Measurements from ENCODE around the gene CCDC91. TPM values are rescaled to one million over a fixed set of nuclear protein-coding genes. Genes with fewer than 3 reads are reported as not detected.

The CCDC91 gene
- polyA plus RNA-seq, 1 donor (not counting 4 experiments of a cell fraction or from before 2014, with no cell fraction given) = 26.5 TPM

- Histone ChIP-seq H3K79me2 (ENCODE audit: control insufficient read depth, insufficient read depth, low read length) (no peaks in the 10 kb centered on the region), H3K36me3 (ENCODE audit: control insufficient read depth in 2 of 2, extremely low read depth in 1 of 2, insufficient read depth in 2 of 2, low read length in 2 of 2) (no peaks in the 10 kb centered on the region), H2AFZ (ENCODE audit: control insufficient read depth, low read length) (no peak overlapping the region), H3K4me3 (ENCODE audit: control insufficient read depth in 2 of 3, extremely low read depth in 1 of 3, insufficient read depth in 2 of 3, low read depth in 1 of 3, low read length in 3 of 3) (no peak overlapping the region), H3K9me3 (ENCODE audit: control insufficient read depth, low read depth, low read length) (no peaks in the 10 kb centered on the region), H3K9me1 (ENCODE audit: control insufficient read depth, extremely low read depth, insufficient read depth, low read length) (no peaks in the 10 kb centered on the region), H3K27me3 (ENCODE audit: control insufficient read depth, extremely low read depth, insufficient read depth, low read length) (no peaks in the 10 kb centered on the region), H3K4me2 (ENCODE audit: control insufficient read depth, extremely low read depth, insufficient read depth, low read depth, low read length) (no peak overlapping the region), H3K4me1 (ENCODE audit: control insufficient read depth, extremely low read depth, insufficient read depth, low read length) (peaks cover 11% of the 10 kb centered on the region), H4K20me1 (ENCODE audit: control insufficient read depth, extremely low read depth, insufficient read depth, low read length) (no peaks in the 10 kb centered on the region), H3K9ac (ENCODE audit: control insufficient read depth, extremely low read depth, insufficient read depth, low read length) (no peak overlapping the region), H3K27ac (ENCODE audit: control insufficient read depth, insufficient read depth, low read length) (no peak overlapping the region)
- DNase-seq (ENCODE audit: low read depth, low spot score) = no peak
- dilution Hi-C loops (cut with MboI; ENCODE audit: extremely low pct_ligation_motif_present, low sequenced_read_pairs) = no loop called here
- FAIRE-seq = no peak
- TF ChIP-seq EZH2 (IDR thresholded peaks at IDR 0.05; ENCODE audit: low read length) (no peak), CTCF (optimal IDR thresholded peaks at IDR 0.05 in 1 of 3, IDR thresholded peaks at IDR 0.05 in 1 of 3, conservative IDR thresholded peaks at IDR 0.05 in 1 of 3; ENCODE audit: extremely low read depth in 1 of 3, insufficient read depth in 2 of 3, low read length in 3 of 3) (no peak)
These were observed 22.2 kb upstream of the CCDC91 start for GRCh38 chr12:28167981-28168485.

DNA sequence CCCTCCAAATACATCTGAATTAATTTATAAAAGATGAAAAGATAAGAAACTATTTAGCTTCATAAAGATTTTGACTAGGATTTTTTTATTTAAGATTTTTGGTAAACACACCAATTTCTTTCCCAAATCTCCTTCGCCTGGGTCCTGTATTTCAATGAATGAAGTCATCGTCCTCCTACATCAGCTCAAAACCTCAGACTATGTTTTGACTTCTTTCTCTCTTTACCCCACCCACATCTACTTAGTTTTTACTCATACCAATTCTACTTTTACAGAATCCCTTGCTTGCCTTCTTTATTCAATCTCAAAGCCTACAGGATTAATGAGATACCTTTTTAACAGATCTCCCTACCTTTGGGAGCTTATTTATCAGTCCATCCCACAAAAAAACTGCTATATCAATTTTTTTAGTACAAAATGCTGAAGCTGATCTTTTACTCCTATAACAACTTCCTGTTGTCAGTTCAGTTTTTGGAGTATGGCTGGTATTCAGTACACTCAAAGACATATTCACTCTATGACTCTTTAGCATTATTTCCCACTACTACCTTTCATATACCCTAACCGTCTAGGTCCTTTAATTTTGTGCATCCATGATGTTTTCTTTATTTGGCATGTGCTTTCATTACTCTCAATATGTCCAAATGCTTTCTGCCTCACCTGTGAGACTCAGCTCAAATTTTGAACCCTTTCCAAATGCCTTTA is 18.7 kb upstream of the CCDC91 start:
- H3K79me2 ChIP-seq (ENCODE audit: control insufficient read depth, insufficient read depth, low read length) = no peaks in the 10 kb centered on the region
- FAIRE-seq (no peak), DNase-seq (ENCODE audit: low read depth, low spot score) (no peak)
- no peaks in the 10 kb centered on the region for H4K20me1 ChIP-seq (ENCODE audit: control insufficient read depth, extremely low read depth, insufficient read depth, low read length)
- no peaks in the 10 kb centered on the region for H3K9me1 ChIP-seq (ENCODE audit: control insufficient read depth, extremely low read depth, insufficient read depth, low read length)
- H3K4me1 ChIP-seq (ENCODE audit: control insufficient read depth, extremely low read depth, insufficient read depth, low read length) = peaks cover 11% of the 10 kb centered on the region
- H3K9ac ChIP-seq (ENCODE audit: control insufficient read depth, extremely low read depth, insufficient read depth, low read length) = no peak overlapping the region
- H3K4me3 ChIP-seq (ENCODE audit: control insufficient read depth in 2 of 3, extremely low read depth in 1 of 3, insufficient read depth in 2 of 3, low read depth in 1 of 3, low read length in 3 of 3) = no peak overlapping the region
- TF ChIP-seq CTCF (optimal IDR thresholded peaks at IDR 0.05 in 1 of 3, IDR thresholded peaks at IDR 0.05 in 1 of 3, conservative IDR thresholded peaks at IDR 0.05 in 1 of 3; ENCODE audit: extremely low read depth in 1 of 3, insufficient read depth in 2 of 3, low read length in 3 of 3) = no peak
- no peak for TF ChIP-seq EZH2 (IDR thresholded peaks at IDR 0.05; ENCODE audit: low read length)
- no peaks in the 10 kb centered on the region for H3K9me3 ChIP-seq (ENCODE audit: control insufficient read depth, low read depth, low read length)
- peak overlapping the region; percentile 27 for H3K27ac ChIP-seq (ENCODE audit: control insufficient read depth, insufficient read depth, low read length)
- dilution Hi-C loops (cut with MboI; ENCODE audit: extremely low pct_ligation_motif_present, low sequenced_read_pairs) = no loop called here
- H2AFZ ChIP-seq (ENCODE audit: control insufficient read depth, low read length) = peak overlapping the region; percentile 34
- H3K36me3 ChIP-seq (ENCODE audit: control insufficient read depth in 2 of 2, extremely low read depth in 1 of 2, insufficient read depth in 2 of 2, low read length in 2 of 2) = no peaks in the 10 kb centered on the region
- H3K4me2 ChIP-seq (ENCODE audit: control insufficient read depth, extremely low read depth, insufficient read depth, low read depth, low read length) = no peak overlapping the region
- H3K27me3 ChIP-seq (ENCODE audit: control insufficient read depth, extremely low read depth, insufficient read depth, low read length) = no peaks in the 10 kb centered on the region
